ENCODE measurements around the gene OTUD6A. TPM values are rescaled to one million over a fixed set of nuclear protein-coding genes. Genes with fewer than 3 reads are reported as not detected.
"Not testable (repeated sequence)": the region's sequence is repeated elsewhere in the genome, so short reads cannot be mapped to it uniquely, and the experiment has no call there.

Gene OTUD6A
- total and polyA plus RNA-seq, 8 donors: 0.09 to 0.13 (median 0.10) TPM; not detected in 5

DNA sequence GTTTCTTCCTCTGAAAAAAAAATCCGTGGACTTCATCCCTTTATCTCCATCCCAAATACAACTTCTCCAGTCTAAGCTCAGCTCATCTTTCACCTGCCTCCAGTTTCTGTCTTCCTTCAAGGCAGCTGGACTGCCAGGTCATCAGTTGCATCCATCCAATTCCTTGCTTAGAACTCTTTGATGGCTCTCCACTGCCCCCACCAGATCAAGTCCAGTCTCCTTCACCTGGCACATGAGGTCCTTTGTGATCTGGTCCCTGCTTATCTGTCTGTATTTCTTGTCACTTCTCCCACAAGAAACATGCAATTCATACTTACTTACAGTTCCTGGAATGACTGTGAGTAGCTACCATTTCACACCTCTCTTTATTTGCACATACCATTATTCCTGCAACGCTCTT lies 33.8 kb downstream of the OTUD6A start:
- ATAC-seq (peak; percentile 27), DNase-seq (no peak)

DNA sequence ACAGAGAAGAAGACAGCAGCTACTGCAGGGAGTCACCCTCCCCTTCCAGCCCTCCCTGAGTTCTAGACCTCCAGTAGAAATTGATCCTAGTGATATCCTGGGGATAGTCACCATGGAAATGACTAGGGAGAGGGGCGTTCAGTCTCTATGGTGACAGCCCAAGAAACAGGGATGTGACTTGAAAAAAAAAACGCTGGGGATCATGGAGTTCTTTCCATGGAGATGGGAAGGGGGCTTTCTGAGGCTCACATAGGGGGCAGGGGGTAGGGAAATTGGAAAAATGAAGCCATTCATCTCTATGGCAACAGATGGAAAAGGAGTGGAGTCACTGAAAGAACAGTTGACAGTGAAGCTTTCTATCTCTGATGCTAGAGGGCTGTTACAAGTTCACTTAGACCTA lies 43.0 kb downstream of the OTUD6A start:
- TF ChIP-seq, protein P1, sequence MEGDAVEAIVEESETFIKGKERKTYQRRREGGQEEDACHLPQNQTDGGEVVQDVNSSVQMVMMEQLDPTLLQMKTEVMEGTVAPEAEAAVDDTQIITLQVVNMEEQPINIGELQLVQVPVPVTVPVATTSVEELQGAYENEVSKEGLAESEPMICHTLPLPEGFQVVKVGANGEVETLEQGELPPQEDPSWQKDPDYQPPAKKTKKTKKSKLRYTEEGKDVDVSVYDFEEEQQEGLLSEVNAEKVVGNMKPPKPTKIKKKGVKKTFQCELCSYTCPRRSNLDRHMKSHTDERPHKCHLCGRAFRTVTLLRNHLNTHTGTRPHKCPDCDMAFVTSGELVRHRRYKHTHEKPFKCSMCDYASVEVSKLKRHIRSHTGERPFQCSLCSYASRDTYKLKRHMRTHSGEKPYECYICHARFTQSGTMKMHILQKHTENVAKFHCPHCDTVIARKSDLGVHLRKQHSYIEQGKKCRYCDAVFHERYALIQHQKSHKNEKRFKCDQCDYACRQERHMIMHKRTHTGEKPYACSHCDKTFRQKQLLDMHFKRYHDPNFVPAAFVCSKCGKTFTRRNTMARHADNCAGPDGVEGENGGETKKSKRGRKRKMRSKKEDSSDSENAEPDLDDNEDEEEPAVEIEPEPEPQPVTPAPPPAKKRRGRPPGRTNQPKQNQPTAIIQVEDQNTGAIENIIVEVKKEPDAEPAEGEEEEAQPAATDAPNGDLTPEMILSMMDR (IDR thresholded peaks at IDR 0.05): no peak
- H3K4me3 ChIP-seq: no peak overlapping the region
- ATAC-seq (no peak), DNase-seq (no peak)
- H3K9me3 ChIP-seq: no peaks in the 10 kb centered on the region
- H3K27ac ChIP-seq: no peak overlapping the region
- intact Hi-C loops (cut with DNase I): no loop called here
- H3K27me3 ChIP-seq: no peaks in the 10 kb centered on the region
- H3K4me1 ChIP-seq: no peaks in the 10 kb centered on the region
- H3K36me3 ChIP-seq: no peaks in the 10 kb centered on the region

More for the DNA sequence above, 33.8 kb downstream of the OTUD6A start:
- Histone ChIP-seq H3K36me3 (no peaks in the 10 kb centered on the region), H3K27me3 (no peaks in the 10 kb centered on the region), H3K27ac (no peak overlapping the region), H3K4me3 (no peak overlapping the region), H3K4me1 (no peaks in the 10 kb centered on the region), H3K9me3 (no peaks in the 10 kb centered on the region)
- intact Hi-C loops (cut with DNase I): loop anchor here in 1 of 2 donors (5.0 to 10.0 kb wide), 2 partner anchors 59 to 561 kb away; no protein-coding TSS in a partner anchor
- TF ChIP-seq, protein P1 (IDR thresholded peaks at IDR 0.05): no peak

DNA sequence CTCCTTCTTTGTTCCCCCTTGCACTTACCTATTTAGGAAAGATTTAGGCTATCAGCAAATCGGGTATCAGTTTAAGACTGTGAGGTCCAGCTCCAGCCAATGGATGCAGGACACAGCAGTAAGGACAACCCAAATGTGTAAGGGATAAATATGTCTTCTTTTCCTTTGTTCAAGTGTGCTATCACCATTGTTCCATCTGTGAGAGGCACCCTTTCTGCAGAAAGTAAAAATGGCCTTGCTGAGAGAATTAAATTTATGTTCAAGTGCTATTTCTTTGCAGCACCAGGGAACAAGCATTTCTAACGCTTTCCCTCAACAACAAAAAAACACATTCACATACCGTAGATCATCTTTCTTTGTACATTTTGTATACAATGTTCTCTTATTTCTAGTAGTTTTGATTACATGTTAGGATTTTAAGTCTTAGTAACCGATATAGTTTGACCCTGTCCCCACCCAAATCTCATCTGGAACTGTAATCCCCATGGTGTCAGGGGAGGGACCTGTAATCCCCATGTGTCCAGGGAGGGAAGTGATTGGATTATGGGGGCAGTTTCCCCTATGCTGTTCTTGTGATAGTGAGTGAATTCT lies 49.3 kb downstream of the OTUD6A start:
- H3K36me3 ChIP-seq; H3K4me3 ChIP-seq; ATAC-seq; H3K27ac ChIP-seq; H3K4me1 ChIP-seq; intact Hi-C loops (cut with DNase I); DNase-seq; H3K27me3 ChIP-seq: not testable (repeated sequence)
- peaks cover 0 to 12% of the 10 kb centered on the region in 2 donors for H3K9me3 ChIP-seq

Small RNA genes lying within 50 kb of the gene (microRNA-seq; reads per million reads assigned to microRNA genes)
- 0.96 to 3.5 reads per million in 2 donors for gene MIR676

Other genes starting within 250 kb of the OTUD6A start
- not detected for gene AWAT2, start 12.5 kb upstream of the OTUD6A start, total RNA-seq
- gene AWAT2, start 12.5 kb upstream of the OTUD6A start, polyA plus RNA-seq (ENCODE audit: insufficient read length in 6 of 6): not detected
- 10 to 100 TPM; 33.7 to 46.6 TPM for gene IGBP1, start 71.0 kb downstream of the OTUD6A start, total RNA-seq
- gene IGBP1, start 71.0 kb downstream of the OTUD6A start, polyA plus RNA-seq (ENCODE audit: insufficient read length in 6 of 6): 100 to 1,000 TPM in 4 of 6 donors, 10 to 100 TPM in 2; 86.0 to 111 (median 107) TPM
- not detected for gene DGAT2L6, start 115.0 kb downstream of the OTUD6A start, total RNA-seq
- not detected for gene DGAT2L6, start 115.0 kb downstream of the OTUD6A start, polyA plus RNA-seq (ENCODE audit: insufficient read length in 6 of 6)
- not detected for gene AWAT1, start 172.2 kb downstream of the OTUD6A start, total RNA-seq
- gene AWAT1, start 172.2 kb downstream of the OTUD6A start, polyA plus RNA-seq (ENCODE audit: insufficient read length in 6 of 6): under 1 TPM in 3 of 6 donors, not detected in 3; 0.13 to 0.36 (median 0.13) TPM
- gene P2RY4, start 197.7 kb downstream of the OTUD6A start, total RNA-seq: under 1 TPM in 1 of 2 donors, not detected in 1; 0.26 TPM
- gene P2RY4, start 197.7 kb downstream of the OTUD6A start, polyA plus RNA-seq (ENCODE audit: insufficient read length in 6 of 6): under 1 TPM; 0.38 to 0.73 (median 0.47) TPM
- gene ARR3, start 205.9 kb downstream of the OTUD6A start, total RNA-seq: not detected
- gene ARR3, start 205.9 kb downstream of the OTUD6A start, polyA plus RNA-seq (ENCODE audit: insufficient read length in 6 of 6): 1 to 10 TPM; 1.2 to 2.1 (median 1.6) TPM
- gene RAB41, start 219.7 kb downstream of the OTUD6A start, total RNA-seq: not detected
- gene RAB41, start 219.7 kb downstream of the OTUD6A start, polyA plus RNA-seq (ENCODE audit: insufficient read length in 6 of 6): 1 to 10 TPM in 5 of 6 donors, under 1 TPM in 1; 0.71 to 1.9 (median 1.3) TPM
- 10 to 100 TPM; 29.9 to 39.2 TPM for gene PDZD11, start 227.5 kb downstream of the OTUD6A start, total RNA-seq
- 10 to 100 TPM; 50.2 to 60.9 (median 56.8) TPM for gene PDZD11, start 227.5 kb downstream of the OTUD6A start, polyA plus RNA-seq (ENCODE audit: insufficient read length in 6 of 6)
- gene KIF4A, start 227.6 kb downstream of the OTUD6A start, total RNA-seq: 1 to 10 TPM; 1.6 to 4.6 TPM
- 10 to 100 TPM; 11.6 to 30.4 (median 15.7) TPM for gene KIF4A, start 227.6 kb downstream of the OTUD6A start, polyA plus RNA-seq (ENCODE audit: insufficient read length in 6 of 6)

Data from left lung (tissue), 10 donors.